Measurements from ENCODE around the gene CALU.

GRCh38 chr7:128794020-128794419, 54.9 kb downstream of the CALU start:
- TF ChIP-seq CTCF (IDR thresholded peaks at IDR 0.05) (no peak), EP300 (IDR thresholded peaks at IDR 0.05) (no peak), POLR2AphosphoS5 (IDR thresholded peaks at IDR 0.05) (no peak)
